ENCODE data around the gene ATP8B3.

Gene ATP8B3

GRCh38 chr19:1847348-1847683 lies 35.2 kb upstream of the ATP8B3 start:
- Histone ChIP-seq H3K4me1 (ENCODE audit: insufficient read depth, low read length) (peaks cover 53% of the 10 kb centered on the region), H3K36me3 (ENCODE audit: insufficient read depth, low read length) (peaks cover 43% of the 10 kb centered on the region), H3K79me2 (ENCODE audit: insufficient read depth, low read length) (peaks cover 75% of the 10 kb centered on the region), H3K4me3 (ENCODE audit: low read depth in 1 of 2, low read length in 2 of 2) (peak overlapping the region; percentile 99 to 100), H3K27ac (ENCODE audit: low read length) (peak overlapping the region; percentile 100), H4K20me1 (ENCODE audit: insufficient read depth, low read length) (peaks cover 70% of the 10 kb centered on the region), H3K9me3 (ENCODE audit: insufficient read depth, low read length, severe bottlenecking) (no peaks in the 10 kb centered on the region), H3K27me3 (ENCODE audit: insufficient read depth, low read length, poor library complexity) (no peaks in the 10 kb centered on the region), H2AFZ (ENCODE audit: low read depth, low read length) (no peak overlapping the region), H3K4me2 (ENCODE audit: insufficient read depth, low read length) (peak overlapping the region; percentile 99), H3K9ac (ENCODE audit: low read depth, low read length) (peak overlapping the region; percentile 97)
- ATAC-seq (ENCODE audit: insufficient read depth, low read depth), result no peak
- no peak for DNase-seq
- TF ChIP-seq, protein P1, sequence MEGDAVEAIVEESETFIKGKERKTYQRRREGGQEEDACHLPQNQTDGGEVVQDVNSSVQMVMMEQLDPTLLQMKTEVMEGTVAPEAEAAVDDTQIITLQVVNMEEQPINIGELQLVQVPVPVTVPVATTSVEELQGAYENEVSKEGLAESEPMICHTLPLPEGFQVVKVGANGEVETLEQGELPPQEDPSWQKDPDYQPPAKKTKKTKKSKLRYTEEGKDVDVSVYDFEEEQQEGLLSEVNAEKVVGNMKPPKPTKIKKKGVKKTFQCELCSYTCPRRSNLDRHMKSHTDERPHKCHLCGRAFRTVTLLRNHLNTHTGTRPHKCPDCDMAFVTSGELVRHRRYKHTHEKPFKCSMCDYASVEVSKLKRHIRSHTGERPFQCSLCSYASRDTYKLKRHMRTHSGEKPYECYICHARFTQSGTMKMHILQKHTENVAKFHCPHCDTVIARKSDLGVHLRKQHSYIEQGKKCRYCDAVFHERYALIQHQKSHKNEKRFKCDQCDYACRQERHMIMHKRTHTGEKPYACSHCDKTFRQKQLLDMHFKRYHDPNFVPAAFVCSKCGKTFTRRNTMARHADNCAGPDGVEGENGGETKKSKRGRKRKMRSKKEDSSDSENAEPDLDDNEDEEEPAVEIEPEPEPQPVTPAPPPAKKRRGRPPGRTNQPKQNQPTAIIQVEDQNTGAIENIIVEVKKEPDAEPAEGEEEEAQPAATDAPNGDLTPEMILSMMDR (IDR thresholded peaks at IDR 0.05; ENCODE audit: borderline replicate concordance, extremely low read depth, low read length, poor library complexity, severe bottlenecking), result no peak

GRCh38 chr19:1846517-1847204 lies 34.6 kb upstream of the ATP8B3 start:
- no peaks in the 10 kb centered on the region for H3K27me3 ChIP-seq (ENCODE audit: insufficient read depth, low read length, poor library complexity)
- peak overlapping the region; percentile 99 for H3K4me2 ChIP-seq (ENCODE audit: insufficient read depth, low read length)
- H3K9me3 ChIP-seq (ENCODE audit: insufficient read depth, low read length, severe bottlenecking), result no peaks in the 10 kb centered on the region
- H3K4me3 ChIP-seq (ENCODE audit: low read depth in 1 of 2, low read length in 2 of 2), result peak overlapping the region; percentile 99 to 100; a peak in 3 of 4 replicates
- peaks cover 79% of the 10 kb centered on the region for H3K79me2 ChIP-seq (ENCODE audit: insufficient read depth, low read length)
- peaks cover 71% of the 10 kb centered on the region for H4K20me1 ChIP-seq (ENCODE audit: insufficient read depth, low read length)
- H3K9ac ChIP-seq (ENCODE audit: low read depth, low read length), result peak overlapping the region; percentile 97
- ATAC-seq (ENCODE audit: insufficient read depth, low read depth) (no peak), DNase-seq (no peak)
- no peak overlapping the region for H3K27ac ChIP-seq (ENCODE audit: low read length)
- H2AFZ ChIP-seq (ENCODE audit: low read depth, low read length), result no peak overlapping the region
- H3K36me3 ChIP-seq (ENCODE audit: insufficient read depth, low read length), result peaks cover 43% of the 10 kb centered on the region
- H3K4me1 ChIP-seq (ENCODE audit: insufficient read depth, low read length), result peaks cover 47% of the 10 kb centered on the region
- TF ChIP-seq, protein P1 (IDR thresholded peaks at IDR 0.05; ENCODE audit: borderline replicate concordance, extremely low read depth, low read length, poor library complexity, severe bottlenecking), result no peak
- TF ChIP-seq EZH2 (IDR thresholded peaks at IDR 0.05; ENCODE audit: borderline replicate concordance, low read depth, low read length, severe bottlenecking), result no peak

DNA sequence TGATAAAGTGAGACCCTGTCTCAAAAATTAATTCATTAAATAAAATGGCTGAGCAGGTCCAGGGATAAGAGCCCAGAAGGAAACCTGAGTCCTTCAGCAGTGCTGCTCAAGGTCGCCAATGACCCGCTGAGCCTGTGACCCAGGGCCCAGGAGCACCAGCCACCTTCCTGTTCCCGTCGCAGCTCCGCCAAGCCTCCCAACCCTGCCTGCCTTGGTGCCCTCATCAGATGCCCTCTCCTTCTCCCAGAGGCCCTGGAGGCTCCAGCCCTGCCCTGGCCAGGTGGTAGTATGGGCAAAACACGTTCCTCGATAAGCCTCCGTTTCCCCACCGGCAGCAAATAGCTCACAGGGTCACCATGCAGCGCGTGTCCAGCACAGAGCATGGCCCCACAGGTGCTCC lies 33.6 kb upstream of the ATP8B3 start:
- peaks cover 73% of the 10 kb centered on the region for H4K20me1 ChIP-seq (ENCODE audit: insufficient read depth, low read length)
- no peak overlapping the region for H2AFZ ChIP-seq (ENCODE audit: low read depth, low read length)
- H3K79me2 ChIP-seq (ENCODE audit: insufficient read depth, low read length), result peaks cover 86% of the 10 kb centered on the region
- no peaks in the 10 kb centered on the region for H3K9me3 ChIP-seq (ENCODE audit: insufficient read depth, low read length, severe bottlenecking)
- H3K27me3 ChIP-seq (ENCODE audit: insufficient read depth, low read length, poor library complexity), result no peaks in the 10 kb centered on the region
- H3K36me3 ChIP-seq (ENCODE audit: insufficient read depth, low read length), result peaks cover 45% of the 10 kb centered on the region
- H3K4me2 ChIP-seq (ENCODE audit: insufficient read depth, low read length), result peak overlapping the region; percentile 99
- DNase-seq (no peak), ATAC-seq (ENCODE audit: insufficient read depth, low read depth) (no peak)
- peak overlapping the region; percentile 97 for H3K9ac ChIP-seq (ENCODE audit: low read depth, low read length)
- no peak for TF ChIP-seq EZH2 (IDR thresholded peaks at IDR 0.05; ENCODE audit: borderline replicate concordance, low read depth, low read length, severe bottlenecking)
- TF ChIP-seq, protein P1 (IDR thresholded peaks at IDR 0.05; ENCODE audit: borderline replicate concordance, extremely low read depth, low read length, poor library complexity, severe bottlenecking), result no peak
- H3K27ac ChIP-seq (ENCODE audit: low read length), result no peak overlapping the region
- H3K4me1 ChIP-seq (ENCODE audit: insufficient read depth, low read length), result peaks cover 44% of the 10 kb centered on the region
- peak overlapping the region in 1 of 2 experiments; percentile 100; a peak in 1 of 4 replicates for H3K4me3 ChIP-seq (ENCODE audit: low read depth in 1 of 2, low read length in 2 of 2)

Measured in DND-41 (cell line).